Mesendoderm (in vitro differentiated cells): ENCODE data around the gene MKNK1.

ENCODE experiments used
- DNase-seq: peaks from one replicate; pipeline ENCODE4 v3.0.0; 2013
- H2AK5ac ChIP-seq: 2 replicates; pipeline ENCODE4 v1.6.1; 2013; ENCODE audit warnings: low read length, inconsistent platforms
- H2BK120ac ChIP-seq: 2 replicates; pipeline ENCODE4 v1.6.1; 2013; ENCODE audit warnings: low read depth, mild to moderate bottlenecking, low read length, moderate library complexity, mixed read lengths
- H2BK15ac ChIP-seq: replicated peaks from 2 replicates; pipeline ENCODE4 v1.6.1; 2013; ENCODE audit warnings: low read depth, mild to moderate bottlenecking, moderate library complexity
- H2BK5ac ChIP-seq: 2 replicates; pipeline ENCODE4 v1.6.1; 2013; ENCODE audit warnings: low read length, inconsistent platforms
- H3K18ac ChIP-seq: 2 replicates; pipeline ENCODE4 v1.6.1; 2013; ENCODE audit warnings: mild to moderate bottlenecking, low read length, mixed read lengths
- H3K23ac ChIP-seq: one replicate; pipeline ENCODE4 v1.6.1; 2013; ENCODE audit warnings: low read length
- H3K27ac ChIP-seq: 2 replicates; pipeline ENCODE4 v1.5.1; 2013; ENCODE audit warnings: low read depth, mild to moderate bottlenecking, inconsistent platforms, low read length, moderate library complexity
- H3K27me3 ChIP-seq: 2 replicates; pipeline ENCODE4 v1.6.1; 2013; ENCODE audit warnings: low read length, control low read depth, mild to moderate bottlenecking, inconsistent platforms; ENCODE audit not compliant: insufficient read depth, poor library complexity
- H3K36me3 ChIP-seq: 2 replicates; pipeline ENCODE4 v1.6.1; 2013; ENCODE audit warnings: low read length, inconsistent platforms; ENCODE audit not compliant: control insufficient read depth, insufficient read depth
- H3K4ac ChIP-seq: one replicate; pipeline ENCODE4 v1.6.1; 2013; ENCODE audit warnings: low read depth, mild to moderate bottlenecking, low read length, moderate library complexity
- H3K4me1 ChIP-seq: 2 replicates; pipeline ENCODE4 v1.6.1; 2013; ENCODE audit warnings: low read depth, low read length, inconsistent platforms; ENCODE audit not compliant: control insufficient read depth
- H3K4me2 ChIP-seq: 2 replicates; pipeline ENCODE4 v1.6.1; 2013; ENCODE audit warnings: low read length
- H3K4me3 ChIP-seq: 2 replicates; pipeline ENCODE4 v1.5.1; 2013; ENCODE audit warnings: mild to moderate bottlenecking, low read length
- H3K56ac ChIP-seq: one replicate; pipeline ENCODE4 v1.6.1; 2013; ENCODE audit warnings: low read length
- H3K79me1 ChIP-seq: 2 replicates; pipeline ENCODE4 v1.6.1; 2013; ENCODE audit warnings: low read length, inconsistent platforms
- H3K79me2 ChIP-seq: 2 replicates; pipeline ENCODE4 v1.6.1; 2013; ENCODE audit warnings: mild to moderate bottlenecking, low read length; ENCODE audit not compliant: control insufficient read depth, insufficient read depth
- H3K9ac ChIP-seq: 2 replicates; pipeline ENCODE4 v1.6.1; 2013; ENCODE audit warnings: low read length, inconsistent platforms
- H4K5ac ChIP-seq: one replicate; pipeline ENCODE4 v1.6.1; 2013; ENCODE audit warnings: low read length
- H4K8ac ChIP-seq: one replicate; pipeline ENCODE4 v1.6.1; 2013; ENCODE audit warnings: low read depth, mild to moderate bottlenecking, control low read depth, low read length, moderate library complexity
- WGBS: extraction: QIAGEN DNeasy Blood & Tissue Kit; methylation state at CpG from one replicate; pipeline ENCODE4 v1.1.7; 2013; ENCODE audit warnings: low lambda C conversion rate, missing lambda C conversion rate; ENCODE audit not compliant: insufficient coverage; ENCODE audit errors: extremely low coverage; 5-methylcytosine and 5-hydroxymethylcytosine counted together

MKNK1 gene

GRCh38 chr1:46554236-46554596 is 49.9 kb downstream of the MKNK1 start:
- no peak overlapping the region for H3K4me2 ChIP-seq
- no peak for DNase-seq
- no peaks in the 10 kb centered on the region for H3K36me3 ChIP-seq
- H2BK15ac ChIP-seq = no peak overlapping the region
- no peak overlapping the region for H3K18ac ChIP-seq
- no peak overlapping the region for H3K4ac ChIP-seq
- no CpG with 5 or more reads among the region's 6 CpGs for WGBS
- H3K79me1 ChIP-seq = no peaks in the 10 kb centered on the region
- no peak overlapping the region for H3K23ac ChIP-seq
- H3K27ac ChIP-seq = no peak overlapping the region
- no peak overlapping the region for H2BK120ac ChIP-seq
- no peak overlapping the region for H3K4me3 ChIP-seq
- H3K56ac ChIP-seq = no peak overlapping the region
- no peaks in the 10 kb centered on the region for H3K27me3 ChIP-seq
- no peak overlapping the region for H3K9ac ChIP-seq
- no peak overlapping the region for H4K8ac ChIP-seq
- no peaks in the 10 kb centered on the region for H3K79me2 ChIP-seq
- H2BK5ac ChIP-seq = no peak overlapping the region
- H2AK5ac ChIP-seq = no peak overlapping the region
- H4K5ac ChIP-seq = no peak overlapping the region
- no peaks in the 10 kb centered on the region for H3K4me1 ChIP-seq

DNA sequence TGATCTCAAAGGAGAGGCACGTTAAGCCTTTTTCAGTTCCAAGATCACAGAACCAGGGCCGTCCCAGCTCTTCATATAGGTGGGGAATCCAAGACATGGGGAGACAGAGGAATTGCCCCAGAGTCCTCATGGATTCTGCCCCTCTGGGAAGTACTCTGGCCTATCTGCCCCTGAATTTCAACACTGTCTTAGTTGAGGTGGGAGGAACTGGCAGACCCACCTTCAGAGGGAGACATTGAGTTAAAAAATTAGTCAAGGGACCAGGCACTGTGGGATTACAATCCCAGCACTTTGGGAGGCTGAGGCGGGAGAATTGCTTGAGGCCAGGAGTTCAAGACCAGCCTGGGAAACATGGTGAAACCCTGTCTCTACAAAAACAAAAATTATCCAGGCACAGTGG is 50.6 kb downstream of the MKNK1 start:
- H4K8ac ChIP-seq = no peak overlapping the region
- no peak overlapping the region for H3K23ac ChIP-seq
- no peak overlapping the region for H3K4me2 ChIP-seq
- H4K5ac ChIP-seq = no peak overlapping the region
- DNase-seq = no peak
- H3K36me3 ChIP-seq = no peaks in the 10 kb centered on the region
- no peak overlapping the region for H2BK120ac ChIP-seq
- H3K18ac ChIP-seq = no peak overlapping the region
- no peaks in the 10 kb centered on the region for H3K4me1 ChIP-seq
- no peaks in the 10 kb centered on the region for H3K27me3 ChIP-seq
- no peak overlapping the region for H3K56ac ChIP-seq
- no CpG with 5 or more reads among the region's 3 CpGs for WGBS
- H3K79me2 ChIP-seq = no peaks in the 10 kb centered on the region
- H2AK5ac ChIP-seq = no peak overlapping the region
- H3K4ac ChIP-seq = no peak overlapping the region
- H3K9ac ChIP-seq = no peak overlapping the region
- H3K27ac ChIP-seq = no peak overlapping the region
- no peak overlapping the region for H2BK5ac ChIP-seq
- no peaks in the 10 kb centered on the region for H3K79me1 ChIP-seq
- H3K4me3 ChIP-seq = no peak overlapping the region
- H2BK15ac ChIP-seq = no peak overlapping the region

- Histone ChIP-seq H3K4me1 (no peaks in the 10 kb centered on the region), H2AK5ac (no peak overlapping the region), H3K36me3 (no peaks in the 10 kb centered on the region), H3K27ac (no peak overlapping the region), H3K23ac (no peak overlapping the region), H3K4me2 (no peak overlapping the region), H3K27me3 (no peaks in the 10 kb centered on the region), H3K9ac (no peak overlapping the region), H3K79me2 (no peaks in the 10 kb centered on the region), H4K5ac (no peak overlapping the region), H3K56ac (no peak overlapping the region), H2BK120ac (no peak overlapping the region), H3K4me3 (no peak overlapping the region), H2BK5ac (no peak overlapping the region), H3K4ac (no peak overlapping the region), H2BK15ac (no peak overlapping the region), H4K8ac (no peak overlapping the region), H3K18ac (no peak overlapping the region), H3K79me1 (no peaks in the 10 kb centered on the region)
- no peak for DNase-seq
- WGBS = no CpG with 5 or more reads among the region's 10 CpGs
Observed at GRCh38 chr1:46552357-46553237, 51.5 kb downstream of the MKNK1 start.

GRCh38 chr1:46551597-46552095 is 52.4 kb downstream of the MKNK1 start, which contains the start of gene KNCN:
KNCN (minus strand) TSS chr1:46551647; CDS start chr1:46551215, 432 bp downstream.
- Histone ChIP-seq H3K56ac (no peak within 1 kb of the TSS), H2BK15ac (no peak within 1 kb of the TSS), H3K36me3 (no peaks in the 10 kb centered on the region), H3K27ac (no peak within 1 kb of the TSS), H2BK120ac (no peak within 1 kb of the TSS), H3K4me1 (no peaks in the 10 kb centered on the region), H3K9ac (no peak within 1 kb of the TSS), H3K4me3 (no peak within 1 kb of the TSS), H3K18ac (no peak within 1 kb of the TSS), H3K79me2 (no peaks in the 10 kb centered on the region), H3K4me2 (no peak within 1 kb of the TSS), H4K8ac (no peak within 1 kb of the TSS), H4K5ac (no peak within 1 kb of the TSS), H3K27me3 (no peaks in the 10 kb centered on the region), H2BK5ac (no peak within 1 kb of the TSS), H3K79me1 (no peaks in the 10 kb centered on the region), H2AK5ac (no peak within 1 kb of the TSS), H3K4ac (no peak within 1 kb of the TSS), H3K23ac (no peak within 1 kb of the TSS)
- no peak for DNase-seq
- no CpG with 5 or more reads among the region's 6 CpGs for WGBS

GRCh38 chr1:46550751-46551231 is 53.3 kb downstream of the MKNK1 start:
- H3K23ac ChIP-seq = no peak overlapping the region
- no peak overlapping the region for H3K4ac ChIP-seq
- no peak overlapping the region for H3K56ac ChIP-seq
- no peaks in the 10 kb centered on the region for H3K79me1 ChIP-seq
- H4K8ac ChIP-seq = no peak overlapping the region
- no peaks in the 10 kb centered on the region for H3K27me3 ChIP-seq
- H2BK120ac ChIP-seq = no peak overlapping the region
- H3K27ac ChIP-seq = no peak overlapping the region
- H3K79me2 ChIP-seq = no peaks in the 10 kb centered on the region
- H3K4me3 ChIP-seq = no peak overlapping the region
- H3K4me2 ChIP-seq = no peak overlapping the region
- DNase-seq = no peak
- H2AK5ac ChIP-seq = no peak overlapping the region
- no CpG with 5 or more reads among the region's 17 CpGs for WGBS
- no peak overlapping the region for H4K5ac ChIP-seq
- no peaks in the 10 kb centered on the region for H3K36me3 ChIP-seq
- H3K4me1 ChIP-seq = no peaks in the 10 kb centered on the region
- no peak overlapping the region for H3K18ac ChIP-seq
- H2BK15ac ChIP-seq = no peak overlapping the region
- H2BK5ac ChIP-seq = no peak overlapping the region
- no peak overlapping the region for H3K9ac ChIP-seq
